Adipocyte (in vitro differentiated cells): ENCODE measurements around the gene PRPF18.

Source experiments
- DNase-seq: peaks from one replicate; pipeline ENCODE4 v3.0.0-alpha.2; 2015; ENCODE audit warnings: low read depth
- H3K27me3 ChIP-seq: replicated peaks from 2 replicates; pipeline ENCODE4 v1.7.0; 2013; ENCODE audit warnings: mild to moderate bottlenecking, low read length, moderate library complexity; ENCODE audit not compliant: control insufficient read depth, insufficient read depth
- H3K36me3 ChIP-seq: 2 replicates; pipeline ENCODE4 v1.7.0; 2013; ENCODE audit warnings: low read length, mild to moderate bottlenecking, moderate library complexity; ENCODE audit not compliant: control insufficient read depth, insufficient read depth, severe bottlenecking
- H3K4me1 ChIP-seq: 2 replicates; pipeline ENCODE4 v1.7.0; 2013; ENCODE audit warnings: mild to moderate bottlenecking, low read length, moderate library complexity; ENCODE audit not compliant: control insufficient read depth, insufficient read depth
- H3K4me3 ChIP-seq: 2 replicates; pipeline ENCODE4 v1.7.0; 2013; ENCODE audit warnings: mild to moderate bottlenecking, low read length, moderate library complexity
- H3K9ac ChIP-seq: 2 replicates; pipeline ENCODE4 v1.7.0; 2013; ENCODE audit warnings: mild to moderate bottlenecking, low read length, moderate library complexity
- H3K9me3 ChIP-seq: 2 replicates; pipeline ENCODE4 v1.7.0; 2013; ENCODE audit warnings: mild to moderate bottlenecking, low read length, moderate library complexity; ENCODE audit not compliant: control insufficient read depth

PRPF18 gene

GRCh38 chr10:13629116-13629515, 42.4 kb downstream of the PRPF18 start:
- Histone ChIP-seq H3K36me3 (peaks cover 17% of the 10 kb centered on the region), H3K9ac (no peak overlapping the region), H3K4me3 (no peak overlapping the region), H3K27me3 (no peaks in the 10 kb centered on the region), H3K9me3 (no peaks in the 10 kb centered on the region), H3K4me1 (peaks cover 19% of the 10 kb centered on the region)
- no peak for DNase-seq

GRCh38 chr10:13630231-13630630, 43.5 kb downstream of the PRPF18 start:
- H3K27me3 ChIP-seq: no peaks in the 10 kb centered on the region
- DNase-seq: no peak
- H3K9me3 ChIP-seq: no peaks in the 10 kb centered on the region
- H3K36me3 ChIP-seq: peaks cover 17% of the 10 kb centered on the region
- peaks cover 28% of the 10 kb centered on the region for H3K4me1 ChIP-seq
- H3K4me3 ChIP-seq: no peak overlapping the region
- no peak overlapping the region for H3K9ac ChIP-seq

DNA sequence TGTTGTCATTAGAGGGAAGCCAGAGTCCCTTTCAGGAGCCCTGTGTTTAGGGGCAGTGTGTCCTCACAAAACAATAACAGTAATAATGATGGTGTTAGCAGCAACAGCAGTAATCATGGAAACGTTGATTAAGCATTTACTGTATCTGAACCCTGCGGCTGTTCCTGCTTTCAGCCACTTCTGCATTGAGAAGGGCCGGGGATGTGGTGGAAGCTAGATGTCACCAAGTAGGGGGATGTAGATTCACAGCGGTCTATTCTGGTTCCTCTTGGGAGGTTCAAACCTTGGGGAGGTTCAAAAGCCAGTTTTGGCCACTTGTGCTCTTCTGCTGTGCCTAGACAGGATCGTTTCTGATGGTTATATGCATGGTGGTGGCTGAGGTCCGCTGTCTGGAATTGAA, 44.8 kb downstream of the PRPF18 start:
- H3K9ac ChIP-seq: no peak overlapping the region
- no peaks in the 10 kb centered on the region for H3K27me3 ChIP-seq
- no peak overlapping the region for H3K4me3 ChIP-seq
- peaks cover 28% of the 10 kb centered on the region for H3K4me1 ChIP-seq
- H3K36me3 ChIP-seq: peaks cover 7% of the 10 kb centered on the region
- no peak for DNase-seq
- H3K9me3 ChIP-seq: no peaks in the 10 kb centered on the region

DNA sequence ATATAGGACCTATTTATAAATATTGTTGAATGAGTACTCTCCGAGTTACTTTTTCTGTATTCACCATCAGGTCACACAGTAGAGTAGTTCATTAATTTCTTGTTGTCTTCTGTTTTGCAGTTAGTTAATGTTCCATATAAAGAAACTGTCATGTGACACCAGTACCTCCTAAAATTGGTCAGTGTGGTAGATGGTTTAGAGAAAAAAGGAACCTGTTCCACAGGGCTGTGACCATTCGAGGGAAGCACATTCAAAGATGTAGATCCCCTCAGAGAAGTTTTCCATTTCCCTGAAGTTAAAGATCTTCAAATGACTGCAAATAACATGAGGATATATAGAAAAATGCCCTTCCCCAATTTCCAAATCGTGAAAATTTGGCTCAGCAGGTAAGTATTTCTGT, 45.7 kb downstream of the PRPF18 start:
- no peaks in the 10 kb centered on the region for H3K27me3 ChIP-seq
- no peaks in the 10 kb centered on the region for H3K9me3 ChIP-seq
- peaks cover 7% of the 10 kb centered on the region for H3K36me3 ChIP-seq
- H3K4me1 ChIP-seq: peaks cover 33% of the 10 kb centered on the region
- no peak overlapping the region for H3K4me3 ChIP-seq
- peak overlapping the region; percentile 14 for H3K9ac ChIP-seq
- DNase-seq: no peak

GRCh38 chr10:13632884-13633440, 46.2 kb downstream of the PRPF18 start:
- no peak for DNase-seq
- Histone ChIP-seq H3K36me3 (peaks cover 7% of the 10 kb centered on the region), H3K4me1 (peaks cover 36% of the 10 kb centered on the region), H3K9me3 (no peaks in the 10 kb centered on the region), H3K9ac (peak overlapping the region; percentile 14), H3K4me3 (peak overlapping the region; percentile 4), H3K27me3 (no peaks in the 10 kb centered on the region)

DNA sequence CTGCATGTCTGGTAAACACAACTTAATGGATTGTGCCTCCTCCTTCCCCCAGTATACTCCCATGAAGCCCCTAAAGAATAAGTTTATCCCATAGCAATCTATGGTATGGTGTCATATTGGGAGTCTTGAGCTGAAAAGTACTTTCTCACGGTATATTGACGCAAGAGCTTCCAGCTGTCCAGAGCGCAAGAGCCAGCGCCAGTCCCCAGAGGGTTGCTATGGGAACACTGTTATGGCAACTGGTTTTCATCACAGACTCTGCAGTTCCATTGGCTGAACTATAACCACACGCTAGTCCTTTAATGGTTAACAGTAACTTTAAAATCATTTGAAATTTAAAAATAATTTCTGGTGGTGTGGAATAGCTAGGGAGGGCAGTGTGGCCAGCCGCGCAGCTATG, 46.9 kb downstream of the PRPF18 start:
- Histone ChIP-seq H3K36me3 (peaks cover 7% of the 10 kb centered on the region), H3K4me1 (peaks cover 36% of the 10 kb centered on the region), H3K9ac (peak overlapping the region; percentile 12), H3K27me3 (no peaks in the 10 kb centered on the region), H3K9me3 (no peaks in the 10 kb centered on the region), H3K4me3 (peak overlapping the region; percentile 4)
- no peak for DNase-seq

- Histone ChIP-seq H3K4me3 (peak overlapping the region; percentile 21), H3K27me3 (no peaks in the 10 kb centered on the region), H3K9me3 (no peaks in the 10 kb centered on the region), H3K4me1 (peaks cover 36% of the 10 kb centered on the region), H3K36me3 (peaks cover 7% of the 10 kb centered on the region), H3K9ac (peak overlapping the region; percentile 12)
- DNase-seq: no peak
Observed at GRCh38 chr10:13634207-13634606, 47.4 kb downstream of the PRPF18 start.

GRCh38 chr10:13636776-13637175, 50.0 kb downstream of the PRPF18 start:
- H3K4me3 ChIP-seq: no peak overlapping the region
- no peaks in the 10 kb centered on the region for H3K9me3 ChIP-seq

GRCh38 chr10:13637303-13637856, 50.6 kb downstream of the PRPF18 start:
- Histone ChIP-seq H3K27me3 (no peaks in the 10 kb centered on the region), H3K36me3 (peaks cover 23% of the 10 kb centered on the region), H3K4me1 (peaks cover 34% of the 10 kb centered on the region), H3K9ac (no peak overlapping the region), H3K9me3 (peaks cover 5% of the 10 kb centered on the region), H3K4me3 (no peak overlapping the region)
- peak; percentile 18 for DNase-seq

More at GRCh38 chr10:13636776-13637175, 50.0 kb downstream of the PRPF18 start:
- Histone ChIP-seq H3K36me3 (peaks cover 17% of the 10 kb centered on the region), H3K27me3 (no peaks in the 10 kb centered on the region), H3K9ac (no peak overlapping the region), H3K4me1 (peaks cover 36% of the 10 kb centered on the region)
- no peak for DNase-seq

GRCh38 chr10:13637894-13638293, 51.1 kb downstream of the PRPF18 start:
- H3K4me1 ChIP-seq: peaks cover 29% of the 10 kb centered on the region
- no peaks in the 10 kb centered on the region for H3K27me3 ChIP-seq
- no peak overlapping the region for H3K9ac ChIP-seq
- H3K4me3 ChIP-seq: no peak overlapping the region
- peaks cover 10% of the 10 kb centered on the region for H3K9me3 ChIP-seq
- peaks cover 29% of the 10 kb centered on the region for H3K36me3 ChIP-seq
- DNase-seq: no peak

- Histone ChIP-seq H3K9me3 (peaks cover 10% of the 10 kb centered on the region), H3K27me3 (no peaks in the 10 kb centered on the region), H3K36me3 (peaks cover 65% of the 10 kb centered on the region), H3K4me1 (peaks cover 4% of the 10 kb centered on the region), H3K4me3 (peak overlapping the region; percentile 43), H3K9ac (no peak overlapping the region)
- no peak for DNase-seq
Observed at GRCh38 chr10:13642293-13642692, 55.5 kb downstream of the PRPF18 start.

DNA sequence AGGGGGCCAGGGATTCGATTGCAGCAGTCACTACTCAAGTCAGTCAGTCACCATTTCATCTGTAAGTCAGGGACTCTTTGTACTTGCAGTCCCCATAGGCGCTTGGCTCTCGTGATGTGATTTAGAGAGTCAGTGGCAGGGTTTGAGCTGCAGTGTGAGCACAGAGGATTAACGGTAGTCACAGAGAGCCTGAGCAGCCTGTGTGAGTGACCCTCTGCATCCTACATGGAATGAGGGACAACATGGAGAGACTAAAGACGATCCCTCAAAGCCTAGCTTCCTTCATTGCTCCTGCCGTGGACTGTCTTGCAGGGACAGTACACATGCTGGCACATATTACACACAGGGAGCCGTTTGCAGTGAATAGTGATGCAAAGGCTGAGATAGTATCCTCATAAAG, 56.3 kb downstream of the PRPF18 start:
- H3K4me3 ChIP-seq: no peak overlapping the region
- no peaks in the 10 kb centered on the region for H3K27me3 ChIP-seq
- H3K9ac ChIP-seq: no peak overlapping the region
- H3K9me3 ChIP-seq: peaks cover 10% of the 10 kb centered on the region
- no peaks in the 10 kb centered on the region for H3K4me1 ChIP-seq
- DNase-seq: no peak
- peaks cover 72% of the 10 kb centered on the region for H3K36me3 ChIP-seq
